Keratinocyte (primary cell): ENCODE data around the gene RASIP1.

Experiments
- EZH2 ChIP-seq: IDR thresholded peaks from one replicate; pipeline ENCODE4 v1.6.1; 2012; ENCODE audit warnings: inconsistent platforms, mild to moderate bottlenecking, low read length, moderate library complexity
- TF ChIP-seq, protein P1 (sequence below), 3 experiments: IDR thresholded peaks in 1 of 3; conservative IDR thresholded peaks in 1 of 3; optimal IDR thresholded peaks in 1 of 3; 2 replicates in 2 of 3; 3 replicates in 1 of 3; pipeline versions ENCODE3 to v1.5.1; 2011; ENCODE audit warnings: low read length in 3 of 3, mild to moderate bottlenecking in 3 of 3, moderate library complexity in 2 of 3, control low read depth in 1 of 3, inconsistent platforms in 1 of 3; ENCODE audit not compliant: insufficient read depth in 2 of 3; ENCODE audit errors: extremely low read depth in 1 of 3

DNA sequence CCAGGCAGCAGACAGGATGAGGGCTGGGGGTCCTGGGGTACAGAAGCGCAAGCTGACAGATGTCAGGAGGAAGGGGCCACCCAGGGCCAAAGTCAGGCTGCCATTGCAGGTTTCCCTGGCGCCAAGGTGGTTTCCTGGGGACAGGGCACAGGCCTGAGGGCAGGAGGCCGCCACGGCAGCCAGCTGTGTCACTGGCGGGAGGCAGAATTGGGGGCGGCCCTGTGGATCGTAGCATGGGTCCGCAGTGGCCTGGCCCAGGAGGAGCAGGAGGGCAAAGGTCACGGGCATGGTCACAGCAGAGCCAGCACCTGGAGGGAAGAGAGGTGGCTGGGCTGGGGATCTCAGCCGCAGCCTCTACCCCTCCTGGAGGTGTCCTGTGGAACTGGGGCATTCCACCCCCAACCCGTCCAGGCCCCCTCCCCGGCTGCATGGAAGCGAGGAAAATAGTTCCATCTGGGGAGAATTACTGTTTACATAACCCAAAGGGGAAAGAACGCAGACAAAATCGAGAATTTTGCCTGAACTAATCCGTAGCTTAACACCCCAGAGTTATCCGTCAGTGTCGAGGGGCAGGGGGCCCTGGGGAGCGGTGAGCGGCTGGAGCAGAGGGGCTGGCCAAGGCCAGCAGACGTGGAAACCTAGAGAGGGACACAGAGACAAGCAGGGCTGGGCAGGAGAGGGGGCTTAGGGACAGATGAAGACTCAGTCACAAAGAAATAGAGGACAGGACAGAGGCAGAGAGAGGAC is 69.5 kb downstream of the RASIP1 start:
- TF ChIP-seq, protein P1, sequence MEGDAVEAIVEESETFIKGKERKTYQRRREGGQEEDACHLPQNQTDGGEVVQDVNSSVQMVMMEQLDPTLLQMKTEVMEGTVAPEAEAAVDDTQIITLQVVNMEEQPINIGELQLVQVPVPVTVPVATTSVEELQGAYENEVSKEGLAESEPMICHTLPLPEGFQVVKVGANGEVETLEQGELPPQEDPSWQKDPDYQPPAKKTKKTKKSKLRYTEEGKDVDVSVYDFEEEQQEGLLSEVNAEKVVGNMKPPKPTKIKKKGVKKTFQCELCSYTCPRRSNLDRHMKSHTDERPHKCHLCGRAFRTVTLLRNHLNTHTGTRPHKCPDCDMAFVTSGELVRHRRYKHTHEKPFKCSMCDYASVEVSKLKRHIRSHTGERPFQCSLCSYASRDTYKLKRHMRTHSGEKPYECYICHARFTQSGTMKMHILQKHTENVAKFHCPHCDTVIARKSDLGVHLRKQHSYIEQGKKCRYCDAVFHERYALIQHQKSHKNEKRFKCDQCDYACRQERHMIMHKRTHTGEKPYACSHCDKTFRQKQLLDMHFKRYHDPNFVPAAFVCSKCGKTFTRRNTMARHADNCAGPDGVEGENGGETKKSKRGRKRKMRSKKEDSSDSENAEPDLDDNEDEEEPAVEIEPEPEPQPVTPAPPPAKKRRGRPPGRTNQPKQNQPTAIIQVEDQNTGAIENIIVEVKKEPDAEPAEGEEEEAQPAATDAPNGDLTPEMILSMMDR (optimal IDR thresholded peaks at IDR 0.05 in 1 of 3, IDR thresholded peaks at IDR 0.05 in 1 of 3, conservative IDR thresholded peaks at IDR 0.05 in 1 of 3; ENCODE audit: extremely low read depth in 1 of 3, insufficient read depth in 2 of 3, low read length in 3 of 3), result no peak
- TF ChIP-seq EZH2, result no peak
